ENCODE measurements around the gene UTP14C. TPM values are rescaled to one million over a fixed set of nuclear protein-coding genes. Genes with fewer than 3 reads are reported as not detected.

Gene UTP14C
- total RNA-seq: 10 to 100 TPM; 13.8 to 17.0 (median 16.2) TPM

- intact Hi-C loops (cut with DNase I): no loop called here
- peaks cover 13 to 72% (median 56%) of the 10 kb centered on the region in 4 donors for H3K36me3 ChIP-seq
- H3K4me3 ChIP-seq: no peak within 1 kb of the TSS
- no peaks in the 10 kb centered on the region for H3K9me3 ChIP-seq
- H3K27me3 ChIP-seq: no peaks in the 10 kb centered on the region
- WGBS: 91% methylated on average over 3 of the region's 3 CpGs
- TF ChIP-seq POLR2A (IDR thresholded peaks at IDR 0.05; ENCODE audit: low read depth): no peak
- no peak for TF ChIP-seq POLR2AphosphoS5 (IDR thresholded peaks at IDR 0.05)
- DNase-seq (ENCODE audit: extremely low spot score): no peak
- H3K27ac ChIP-seq (replicated peaks in 1 of 4): no peak within 1 kb of the TSS
- peaks cover 0 to 14% (median 0%) of the 10 kb centered on the region in 4 donors for H3K4me1 ChIP-seq
Measured at GRCh38 chr13:52024481-52024880, at the start of gene UTP14C. UTP14C (plus strand) TSS chr13:52024691; CDS start chr13:52028805, 4,114 bp downstream.

- TF ChIP-seq POLR2A (IDR thresholded peaks at IDR 0.05; ENCODE audit: low read depth) (no peak), POLR2AphosphoS5 (IDR thresholded peaks at IDR 0.05) (no peak)
- no peak for DNase-seq (ENCODE audit: extremely low spot score)
- 0% methylated on average over 1 of the region's 1 CpG for WGBS
- Histone ChIP-seq H3K27me3 (no peaks in the 10 kb centered on the region), H3K4me3 (no peak overlapping the region), H3K36me3 (peaks cover 0 to 15% (median 6%) of the 10 kb centered on the region in 4 donors), H3K9me3 (no peaks in the 10 kb centered on the region), H3K4me1 (peaks cover 0 to 7% (median 0%) of the 10 kb centered on the region in 4 donors), H3K27ac (replicated peaks in 1 of 4) (no peak overlapping the region)
- intact Hi-C loops (cut with DNase I): no loop called here
Measured at GRCh38 chr13:51976423-51976822, 48.1 kb upstream of the UTP14C start.

- Histone ChIP-seq H3K4me1 (peaks cover 0 to 7% (median 0%) of the 10 kb centered on the region in 4 donors), H3K27me3 (no peaks in the 10 kb centered on the region), H3K36me3 (peaks cover 0 to 15% (median 6%) of the 10 kb centered on the region in 4 donors), H3K4me3 (no peak overlapping the region), H3K9me3 (no peaks in the 10 kb centered on the region), H3K27ac (replicated peaks in 1 of 4) (no peak overlapping the region)
- 85% methylated on average over 5 of the region's 5 CpGs for WGBS
- TF ChIP-seq EP300 (IDR thresholded peaks at IDR 0.05): no peak
- no peak for TF ChIP-seq POLR2AphosphoS5 (IDR thresholded peaks at IDR 0.05)
- TF ChIP-seq POLR2A (IDR thresholded peaks at IDR 0.05; ENCODE audit: low read depth): no peak
- TF ChIP-seq, protein P1, sequence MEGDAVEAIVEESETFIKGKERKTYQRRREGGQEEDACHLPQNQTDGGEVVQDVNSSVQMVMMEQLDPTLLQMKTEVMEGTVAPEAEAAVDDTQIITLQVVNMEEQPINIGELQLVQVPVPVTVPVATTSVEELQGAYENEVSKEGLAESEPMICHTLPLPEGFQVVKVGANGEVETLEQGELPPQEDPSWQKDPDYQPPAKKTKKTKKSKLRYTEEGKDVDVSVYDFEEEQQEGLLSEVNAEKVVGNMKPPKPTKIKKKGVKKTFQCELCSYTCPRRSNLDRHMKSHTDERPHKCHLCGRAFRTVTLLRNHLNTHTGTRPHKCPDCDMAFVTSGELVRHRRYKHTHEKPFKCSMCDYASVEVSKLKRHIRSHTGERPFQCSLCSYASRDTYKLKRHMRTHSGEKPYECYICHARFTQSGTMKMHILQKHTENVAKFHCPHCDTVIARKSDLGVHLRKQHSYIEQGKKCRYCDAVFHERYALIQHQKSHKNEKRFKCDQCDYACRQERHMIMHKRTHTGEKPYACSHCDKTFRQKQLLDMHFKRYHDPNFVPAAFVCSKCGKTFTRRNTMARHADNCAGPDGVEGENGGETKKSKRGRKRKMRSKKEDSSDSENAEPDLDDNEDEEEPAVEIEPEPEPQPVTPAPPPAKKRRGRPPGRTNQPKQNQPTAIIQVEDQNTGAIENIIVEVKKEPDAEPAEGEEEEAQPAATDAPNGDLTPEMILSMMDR (IDR thresholded peaks at IDR 0.05): no peak
- DNase-seq (ENCODE audit: extremely low spot score): no peak
- intact Hi-C loops (cut with DNase I): no loop called here
Measured at GRCh38 chr13:51976890-51977289, 47.6 kb upstream of the UTP14C start.

- Histone ChIP-seq H3K36me3 (peaks cover 0 to 15% (median 6%) of the 10 kb centered on the region in 4 donors), H3K4me1 (peaks cover 0 to 7% (median 0%) of the 10 kb centered on the region in 4 donors), H3K4me3 (no peak overlapping the region), H3K27ac (replicated peaks in 1 of 4) (no peak overlapping the region), H3K27me3 (no peaks in the 10 kb centered on the region), H3K9me3 (no peaks in the 10 kb centered on the region)
- TF ChIP-seq EP300 (IDR thresholded peaks at IDR 0.05) (no peak), POLR2AphosphoS5 (IDR thresholded peaks at IDR 0.05) (no peak), POLR2A (IDR thresholded peaks at IDR 0.05; ENCODE audit: low read depth) (no peak)
- TF ChIP-seq, protein P1 (IDR thresholded peaks at IDR 0.05): no peak
- DNase-seq (ENCODE audit: extremely low spot score): no peak
- intact Hi-C loops (cut with DNase I): no loop called here
- WGBS: 94% methylated on average over 5 of the region's 5 CpGs
Measured at GRCh38 chr13:51977625-51978024, 46.9 kb upstream of the UTP14C start.

DNA sequence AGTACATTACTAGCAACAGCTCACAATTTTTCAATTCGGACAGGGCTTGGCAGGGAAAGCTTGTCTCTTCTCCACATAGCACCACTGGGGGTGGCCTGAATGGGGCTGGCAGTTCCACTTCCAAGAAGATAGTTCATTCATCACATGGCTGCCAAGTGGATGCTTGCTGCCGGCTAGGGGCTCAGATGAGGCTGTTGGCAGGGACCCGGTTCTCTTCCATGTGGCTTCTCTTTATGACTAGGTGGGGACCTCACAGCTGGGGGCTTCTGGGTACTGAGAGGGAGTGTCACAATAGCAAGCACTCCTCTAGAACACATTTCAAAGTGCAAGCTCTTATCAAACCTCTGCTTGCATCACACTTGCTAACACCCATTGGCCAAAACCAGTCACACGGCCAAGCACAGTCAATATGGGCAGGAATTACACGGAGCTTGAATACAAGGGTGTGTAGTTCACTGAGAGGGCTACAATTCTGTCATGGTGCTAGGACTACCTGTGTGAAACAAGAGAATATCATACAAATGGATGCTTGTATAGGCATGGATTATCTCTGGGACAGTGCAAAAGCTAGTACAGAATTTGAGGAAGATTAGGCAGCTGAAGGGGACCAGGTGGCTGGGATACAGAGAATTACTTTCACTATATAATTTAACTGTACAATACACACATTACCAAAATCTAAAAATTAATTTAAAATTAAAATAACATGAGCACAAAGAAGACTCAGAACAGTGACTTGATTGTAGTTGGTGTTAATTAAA, 45.5 kb upstream of the UTP14C start:
- WGBS: 42% methylated on average over 4 of the region's 5 CpGs
- H3K4me1 ChIP-seq: peaks cover 0 to 7% (median 0%) of the 10 kb centered on the region in 4 donors
- no peaks in the 10 kb centered on the region for H3K9me3 ChIP-seq
- no peak overlapping the region for H3K4me3 ChIP-seq
- intact Hi-C loops (cut with DNase I): no loop called here
- TF ChIP-seq POLR2AphosphoS5 (IDR thresholded peaks at IDR 0.05) (no peak), EP300 (IDR thresholded peaks at IDR 0.05) (no peak), POLR2A (IDR thresholded peaks at IDR 0.05; ENCODE audit: low read depth) (no peak)
- TF ChIP-seq, protein P1 (IDR thresholded peaks at IDR 0.05): no peak
- no peaks in the 10 kb centered on the region for H3K27me3 ChIP-seq
- DNase-seq (ENCODE audit: extremely low spot score): no peak
- peaks cover 0 to 8% (median 2%) of the 10 kb centered on the region in 4 donors for H3K36me3 ChIP-seq
- no peak overlapping the region for H3K27ac ChIP-seq (replicated peaks in 1 of 4)

Measured in esophagus muscularis mucosa (tissue), 4 donors.